HG03575 (cell line): ENCODE measurements around the gene SFTA2.
"Not testable (repeated sequence)": the region's sequence is repeated elsewhere in the genome, so short reads cannot be mapped to it uniquely, and the experiment has no call there.

Experiments
- ATAC-seq: cut with Tn5 transposase; IDR thresholded peaks from one replicate; pipeline ENCODE4 v1.9.1; 2021; ENCODE audit not compliant: unreplicated experiment, insufficient number of reproducible peaks, low FRiP score; ENCODE audit errors: extremely low read depth

SFTA2 gene

DNA sequence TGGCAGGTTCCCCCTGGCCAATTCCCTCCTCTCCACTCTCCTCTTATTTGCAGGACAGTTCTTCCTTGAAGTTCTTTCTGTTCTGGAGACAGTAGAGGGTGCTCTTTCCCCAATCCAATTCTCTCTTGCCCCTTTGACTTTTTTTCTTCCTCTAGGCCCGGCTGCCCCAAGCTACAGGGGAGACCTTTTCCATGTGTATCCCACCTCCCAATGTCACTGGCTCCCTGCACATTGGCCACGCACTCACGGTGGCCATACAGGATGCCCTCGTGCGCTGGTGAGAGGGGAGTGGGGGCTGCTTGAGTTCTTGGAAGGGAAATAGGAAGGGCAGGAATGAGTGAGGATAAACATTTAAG, 16.4 kb downstream of the SFTA2 start:
- no peak for ATAC-seq

DNA sequence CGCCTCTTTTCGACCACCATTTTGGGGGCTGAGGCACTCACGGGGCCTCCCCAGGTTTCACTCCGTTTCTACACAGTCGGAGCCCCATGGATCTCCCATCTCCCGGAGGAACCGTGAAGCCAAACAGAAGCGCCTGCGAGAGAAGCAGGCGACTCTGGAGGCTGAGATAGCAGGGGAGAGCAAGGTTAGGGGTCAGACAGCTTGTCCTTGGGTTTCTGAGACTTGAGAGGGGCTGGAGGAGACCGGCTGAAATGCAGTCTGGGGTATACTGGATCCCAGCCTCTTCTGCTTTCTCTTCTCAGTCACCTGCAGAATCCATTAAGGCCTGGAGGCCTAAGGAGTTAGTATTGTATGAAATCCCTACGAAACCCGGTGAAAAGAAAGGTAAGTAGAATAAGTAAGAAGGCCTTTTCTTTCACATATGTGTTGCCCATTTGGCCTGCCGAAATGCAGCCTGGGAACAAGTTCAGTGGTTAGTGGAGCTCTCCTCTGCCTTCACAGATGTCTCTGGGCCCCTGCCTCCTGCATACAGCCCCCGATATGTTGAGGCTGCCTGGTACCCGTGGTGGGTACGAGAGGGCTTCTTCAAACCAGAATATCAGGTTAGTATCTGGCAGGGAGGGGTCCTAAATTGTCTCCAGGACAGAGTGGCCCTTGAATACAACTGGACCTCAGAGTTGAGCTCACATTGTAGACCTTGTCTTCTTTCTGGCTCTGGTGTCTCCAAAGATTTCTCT, 16.9 kb downstream of the SFTA2 start:
- no peak for ATAC-seq

DNA sequence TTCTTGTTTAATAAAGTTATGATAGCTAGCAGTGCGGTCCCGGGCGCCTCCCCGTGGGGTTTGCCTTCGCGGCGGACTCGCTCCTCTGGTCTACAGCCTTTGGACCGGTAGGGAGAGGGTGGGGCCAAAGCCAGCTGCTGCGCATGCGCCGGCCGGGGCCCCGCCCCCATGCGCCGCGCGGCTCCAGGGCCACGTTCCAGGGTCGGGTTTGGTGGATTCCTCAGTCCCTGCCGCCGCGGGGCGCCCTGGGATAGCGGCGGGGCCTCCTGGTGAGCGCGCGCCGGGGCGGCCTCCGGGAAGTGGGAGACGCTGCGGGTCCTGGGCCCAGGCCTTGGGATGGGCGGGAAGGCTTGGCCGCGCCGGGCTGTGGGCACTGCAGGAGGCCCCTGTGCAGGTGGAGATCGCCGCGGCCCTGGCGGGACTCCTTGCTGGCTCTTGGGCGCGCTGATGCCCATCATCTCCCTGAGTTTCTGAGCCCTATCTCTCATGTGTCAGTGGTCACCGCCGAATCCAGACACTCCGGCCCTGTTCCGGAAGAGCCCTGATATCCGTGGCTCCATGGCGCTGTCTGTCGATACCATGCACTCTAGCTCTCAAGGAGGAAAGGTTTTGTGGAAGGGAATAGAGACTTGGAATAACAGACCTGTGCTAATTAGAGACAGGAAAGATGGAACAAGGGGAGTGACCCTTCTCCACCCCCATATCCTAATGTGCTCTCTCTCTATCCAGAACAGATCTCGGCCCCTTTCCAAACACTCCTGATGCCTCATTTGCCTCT, 17.7 kb downstream of the SFTA2 start, which contains the start of gene VARS2:
Gene VARS2, plus strand, starts transcription at position 163 of the 778 bp plus-strand sequence. Its CDS starts 599 bp downstream, at position 762.
- ATAC-seq: no peak

DNA sequence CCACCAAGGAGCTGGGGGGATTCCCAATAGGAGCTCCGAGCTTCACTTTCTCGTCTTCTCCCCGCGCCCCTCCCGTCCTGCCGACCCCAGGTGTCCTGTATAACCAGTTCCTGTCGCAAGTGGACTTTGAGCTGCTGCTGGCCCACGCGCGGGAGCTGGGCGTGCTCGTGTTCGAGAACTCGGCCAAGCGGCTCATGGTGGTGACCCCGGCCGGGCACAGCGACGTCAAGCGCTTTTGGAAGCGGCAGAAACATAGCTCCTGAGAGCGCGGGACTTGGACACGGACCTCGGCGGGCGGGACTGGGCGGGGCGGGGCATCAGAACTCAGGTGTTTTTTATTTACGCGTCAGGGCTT, 18.3 kb downstream of the SFTA2 start:
- no peak for ATAC-seq

DNA sequence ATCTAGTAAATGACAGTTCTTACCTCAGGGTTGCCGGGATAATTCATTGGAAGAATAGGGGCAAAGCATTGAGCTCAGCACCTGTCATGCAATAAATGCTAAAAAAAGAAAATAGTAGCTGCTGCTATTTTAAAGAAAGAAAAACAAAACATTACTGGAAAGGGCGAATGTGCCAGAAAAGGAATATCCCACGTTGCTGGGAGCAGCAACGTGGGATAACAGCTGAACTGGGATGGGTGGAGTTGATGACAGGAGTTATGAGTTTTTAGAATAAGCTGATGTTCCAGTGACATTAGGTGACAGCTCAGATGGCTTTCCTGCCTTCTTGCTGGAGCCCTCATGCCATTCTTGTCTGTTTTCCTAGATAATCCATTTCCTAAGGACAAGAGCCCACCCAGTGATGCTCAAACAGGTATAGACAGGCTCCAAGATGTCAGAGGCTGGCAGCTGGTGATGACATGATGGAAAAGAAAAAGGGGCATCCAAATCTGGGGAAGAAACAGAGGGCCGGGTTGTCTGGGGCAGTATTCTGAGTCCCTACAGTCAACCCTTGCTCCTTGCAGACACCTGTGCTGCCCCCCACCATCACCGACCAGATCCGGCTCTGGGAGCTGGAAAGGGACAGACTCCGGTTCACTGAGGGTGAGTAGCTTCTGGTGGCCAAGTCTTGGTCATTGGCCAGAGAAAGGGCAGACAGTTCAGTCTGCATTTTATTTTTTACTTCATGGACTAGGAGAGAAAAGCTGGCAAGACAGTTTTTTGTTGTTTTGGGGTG, 19.0 kb downstream of the SFTA2 start:
- no peak for ATAC-seq

DNA sequence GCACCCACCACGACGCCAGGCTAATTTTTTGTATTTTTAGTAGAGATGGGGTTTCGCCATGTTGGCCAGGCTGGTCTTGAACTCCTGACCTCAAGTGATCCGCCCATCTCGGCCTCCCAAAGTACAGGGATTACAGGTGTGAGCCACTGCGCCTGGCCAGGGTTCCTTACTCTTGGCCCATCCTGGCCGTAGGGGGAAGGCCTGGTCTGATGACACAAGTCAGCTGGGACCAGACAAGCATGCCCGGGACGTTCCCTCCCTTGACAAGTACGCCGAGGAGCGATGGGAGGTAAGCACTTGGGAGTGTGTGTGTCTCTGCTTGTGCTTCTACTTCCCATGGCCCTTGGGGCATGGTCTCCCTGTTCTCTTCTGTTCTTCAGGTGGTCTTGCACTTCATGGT, 21.5 kb downstream of the SFTA2 start:
- ATAC-seq: not testable (repeated sequence)

DNA sequence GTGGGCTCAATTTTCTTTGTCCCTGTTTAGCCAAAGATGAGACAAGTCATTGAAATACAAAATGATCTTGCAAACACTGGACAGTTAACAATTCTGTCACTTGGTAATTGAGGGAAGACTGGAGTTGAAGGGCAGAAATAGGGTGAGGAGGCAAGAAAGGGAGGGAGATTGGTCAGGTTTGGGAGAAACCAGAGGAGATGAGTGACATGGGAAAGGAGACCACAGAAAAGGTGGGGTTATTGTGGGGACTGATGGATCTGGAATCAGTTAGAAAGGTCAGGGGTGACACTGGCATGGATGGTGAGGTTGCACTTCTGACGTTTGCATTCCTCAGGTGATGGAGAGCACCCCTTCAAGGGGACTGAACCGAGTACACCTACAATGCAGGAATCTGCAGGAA, 23.3 kb downstream of the SFTA2 start:
- ATAC-seq: no peak

DNA sequence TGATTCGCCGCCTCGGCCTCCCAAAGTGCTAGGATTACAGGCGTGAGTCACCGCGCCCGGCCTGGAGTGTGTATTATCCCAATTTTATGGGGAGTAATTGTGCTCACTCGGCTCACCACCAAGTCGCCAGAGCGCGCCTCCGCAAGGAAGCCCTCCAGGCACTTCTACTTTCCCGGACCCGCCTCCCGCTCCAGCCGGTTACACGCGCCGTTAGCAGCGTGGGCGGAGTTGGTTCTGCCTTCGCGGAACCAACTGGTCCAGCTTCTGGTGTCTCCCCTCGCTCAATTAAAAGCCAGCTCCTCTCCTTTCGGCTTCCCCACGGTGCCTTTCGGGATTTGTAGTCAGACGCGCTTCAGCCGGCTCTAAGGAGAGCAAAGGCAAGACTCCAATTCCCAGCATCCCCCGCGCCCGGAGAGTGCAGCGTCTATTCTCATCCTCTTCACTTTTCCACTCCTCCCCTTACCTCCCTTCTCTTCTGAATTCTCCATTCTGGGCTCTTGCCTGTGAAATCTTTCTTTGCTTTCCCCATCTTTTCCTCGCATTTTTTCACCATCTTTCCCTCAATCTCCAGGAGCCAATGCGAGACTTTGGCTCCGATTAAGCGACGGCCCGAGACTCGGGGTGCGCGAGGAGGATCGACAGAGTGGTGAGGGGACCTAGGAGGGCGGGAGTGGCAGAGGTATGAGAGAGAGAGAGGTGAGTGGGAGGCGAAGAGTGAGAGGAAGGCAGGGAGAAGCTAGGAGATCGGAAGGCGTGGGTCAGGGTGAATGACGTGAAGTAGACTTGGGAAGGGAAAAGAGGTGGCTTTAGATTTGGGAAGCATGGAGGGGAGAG, 24.0 kb downstream of the SFTA2 start, which contains the start of gene GTF2H4:
Gene GTF2H4, plus strand, starts transcription at position 450 of the 834 bp plus-strand sequence.
- ATAC-seq: peak; percentile 81

DNA sequence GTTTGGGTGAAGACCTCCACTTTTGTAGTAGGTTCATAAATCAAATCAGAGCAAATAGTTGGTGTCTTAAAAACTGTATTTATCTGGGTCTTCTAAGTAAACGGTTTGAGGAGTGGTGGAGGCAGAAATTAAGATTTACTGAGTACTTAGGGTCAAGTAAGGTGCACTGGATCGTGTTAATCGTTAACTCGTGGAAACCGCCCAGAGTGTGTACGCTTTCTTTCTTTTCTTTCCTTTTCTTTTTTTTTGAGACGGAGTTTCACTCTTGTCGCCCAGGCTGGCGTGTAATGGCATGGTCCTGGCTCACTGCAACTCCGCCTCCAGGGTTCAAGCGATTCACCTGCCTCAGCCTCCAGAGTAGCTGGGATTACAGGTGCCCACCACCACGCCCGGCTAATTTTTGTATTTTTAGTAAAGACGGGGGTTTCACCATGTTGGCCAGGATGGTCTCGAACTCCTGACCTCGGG, 24.6 kb downstream of the SFTA2 start:
- not testable (repeated sequence) for ATAC-seq

DNA sequence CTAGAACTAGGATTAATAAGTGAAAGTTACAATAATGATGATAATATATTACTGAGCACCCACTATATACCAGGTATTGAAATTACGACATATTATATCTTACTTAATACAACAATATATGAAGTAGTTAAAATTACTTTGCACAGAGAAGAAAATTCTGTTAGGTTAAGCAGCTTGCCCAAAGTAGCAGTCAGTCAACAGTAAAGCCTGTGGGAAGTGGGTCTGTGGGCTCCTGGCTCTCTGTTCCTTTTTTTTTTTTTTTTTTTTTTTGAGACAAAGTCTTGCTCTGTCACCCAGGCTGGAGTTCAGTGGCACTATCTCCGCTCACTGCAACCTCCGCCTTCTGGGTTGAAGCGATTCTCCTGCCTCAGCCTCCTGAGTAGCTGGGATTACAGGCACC, 28.7 kb downstream of the SFTA2 start:
- no peak for ATAC-seq

DNA sequence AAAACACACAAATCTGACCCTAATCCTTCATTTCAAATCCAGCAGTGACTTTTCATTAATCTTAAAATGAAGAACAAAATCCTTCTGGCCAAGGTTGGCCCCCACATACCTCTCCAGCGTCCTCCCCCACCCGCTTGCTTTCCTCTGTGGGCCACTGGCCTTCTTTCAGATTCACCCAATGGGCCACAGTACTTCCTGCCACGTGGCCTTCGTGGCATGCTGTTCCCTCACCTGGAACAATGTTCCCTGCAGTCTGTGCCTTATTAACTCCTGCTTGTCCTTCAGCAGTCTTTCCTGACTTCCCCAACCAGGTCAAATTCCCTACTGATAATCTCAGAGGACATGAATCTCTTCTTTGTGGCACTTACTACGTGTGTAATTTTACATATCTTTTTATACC, 29.3 kb downstream of the SFTA2 start:
- no peak for ATAC-seq

DNA sequence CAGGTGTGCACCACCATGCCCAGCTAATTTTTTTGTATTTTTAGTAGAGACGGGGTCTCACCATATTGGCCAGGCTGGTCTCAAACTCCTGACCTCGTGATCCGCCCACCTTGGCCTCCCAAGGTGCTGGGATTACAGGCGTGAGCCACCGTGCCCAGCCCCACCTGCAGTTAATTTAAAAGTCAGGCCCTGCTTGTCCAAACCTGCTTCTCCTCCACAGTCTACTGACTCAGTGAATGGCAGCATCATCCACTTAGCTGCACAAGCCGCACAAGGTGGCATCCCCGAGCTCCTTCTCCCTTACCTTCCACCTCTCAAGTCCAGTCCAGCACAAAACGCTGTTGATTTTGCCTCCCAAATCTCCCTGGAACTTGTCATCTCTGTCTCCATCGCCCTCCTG, 29.8 kb downstream of the SFTA2 start:
- not testable (repeated sequence) for ATAC-seq

DNA sequence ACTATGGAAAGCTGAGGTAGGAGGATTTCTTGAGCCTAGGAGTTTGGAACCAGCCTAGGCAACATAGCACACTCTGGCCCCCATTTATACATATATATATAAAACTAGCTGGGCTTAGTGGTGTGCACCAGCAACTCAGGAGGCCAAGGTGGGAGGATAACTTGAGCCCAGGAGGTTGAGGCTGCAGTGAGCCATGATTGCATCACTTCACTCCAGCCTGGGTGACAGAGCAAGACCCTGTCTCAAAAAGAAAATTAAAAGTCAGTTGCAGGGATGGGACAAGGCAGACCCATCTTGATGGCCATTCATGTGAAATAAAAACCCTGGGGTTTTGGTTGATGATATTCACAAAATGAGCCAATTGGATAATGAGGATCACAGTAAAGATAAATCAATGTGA, 30.5 kb downstream of the SFTA2 start:
- ATAC-seq: no peak

DNA sequence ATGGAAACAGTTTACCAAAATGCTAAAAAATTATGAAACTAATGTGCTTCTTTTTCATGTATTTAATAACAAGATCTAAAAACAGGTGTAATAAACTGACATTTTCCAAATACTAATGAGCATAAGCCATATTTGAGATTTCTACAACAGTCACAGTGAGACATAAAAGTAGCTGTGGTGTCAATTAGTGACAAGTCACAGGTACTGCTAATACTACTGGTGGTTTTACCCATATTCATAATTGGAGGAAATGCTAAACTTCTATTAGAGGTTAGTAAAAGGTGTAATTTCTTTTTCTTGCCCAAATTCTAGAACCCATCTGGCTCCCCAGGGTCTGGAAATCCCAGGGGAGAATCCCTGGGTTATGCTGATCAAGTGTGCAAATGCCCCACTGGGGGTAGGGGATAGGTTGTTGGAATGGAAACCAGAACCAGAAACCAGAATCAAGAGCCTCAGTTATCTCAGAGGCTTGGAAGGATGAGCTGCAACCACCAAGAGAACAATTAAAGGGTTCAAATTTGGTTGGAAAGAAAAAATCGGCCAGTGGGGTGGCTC, 31.0 kb downstream of the SFTA2 start:
- no peak for ATAC-seq

DNA sequence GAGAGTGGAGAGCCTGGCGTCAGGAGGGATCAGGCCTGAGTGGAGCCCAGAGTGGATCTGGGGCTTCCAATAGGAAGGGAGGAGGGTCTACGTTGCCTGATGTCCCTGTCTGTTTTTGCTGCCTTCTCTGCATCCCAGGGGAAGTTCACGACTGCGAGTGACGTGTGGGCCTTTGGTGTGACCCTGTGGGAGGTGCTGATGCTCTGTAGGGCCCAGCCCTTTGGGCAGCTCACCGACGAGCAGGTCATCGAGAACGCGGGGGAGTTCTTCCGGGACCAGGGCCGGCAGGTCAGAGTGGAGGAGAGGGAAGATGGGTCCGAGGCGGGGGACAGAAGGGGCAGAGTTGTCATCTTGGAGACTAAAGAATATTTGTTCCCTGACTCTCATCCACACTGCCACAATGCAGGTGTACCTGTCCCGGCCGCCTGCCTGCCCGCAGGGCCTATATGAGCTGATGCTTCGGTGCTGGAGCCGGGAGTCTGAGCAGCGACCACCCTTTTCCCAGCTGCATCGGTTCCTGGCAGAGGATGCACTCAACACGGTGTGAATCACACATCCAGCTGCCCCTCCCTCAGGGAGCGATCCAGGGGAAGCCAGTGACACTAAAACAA, 33.1 kb downstream of the SFTA2 start:
- no peak for ATAC-seq

DNA sequence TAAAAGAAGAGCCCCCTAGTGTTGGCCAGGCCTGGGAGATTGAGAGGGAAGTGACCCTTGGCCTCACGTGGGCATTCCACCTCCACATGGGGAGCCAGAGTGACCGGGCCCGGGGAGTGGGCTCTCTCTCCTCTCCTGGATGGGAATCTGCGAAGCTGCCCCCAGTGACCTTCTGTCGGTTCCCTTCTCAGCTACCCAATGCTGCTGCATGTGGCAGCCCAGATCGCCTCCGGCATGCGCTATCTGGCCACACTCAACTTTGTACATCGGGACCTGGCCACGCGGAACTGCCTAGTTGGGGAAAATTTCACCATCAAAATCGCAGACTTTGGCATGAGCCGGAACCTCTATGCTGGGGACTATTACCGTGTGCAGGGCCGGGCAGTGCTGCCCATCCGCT, 34.1 kb downstream of the SFTA2 start:
- ATAC-seq: no peak

DNA sequence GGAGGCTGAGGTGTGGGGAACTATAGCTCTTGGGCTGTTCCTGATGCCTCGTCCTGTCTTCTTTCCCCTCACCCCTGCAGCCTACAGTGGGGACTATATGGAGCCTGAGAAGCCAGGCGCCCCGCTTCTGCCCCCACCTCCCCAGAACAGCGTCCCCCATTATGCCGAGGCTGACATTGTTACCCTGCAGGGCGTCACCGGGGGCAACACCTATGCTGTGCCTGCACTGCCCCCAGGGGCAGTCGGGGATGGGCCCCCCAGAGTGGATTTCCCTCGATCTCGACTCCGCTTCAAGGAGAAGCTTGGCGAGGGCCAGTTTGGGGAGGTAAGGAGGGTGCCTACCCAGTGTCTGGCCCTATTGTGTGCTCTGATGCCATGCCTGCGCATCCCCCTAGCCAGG, 35.4 kb downstream of the SFTA2 start:
- no peak for ATAC-seq

DNA sequence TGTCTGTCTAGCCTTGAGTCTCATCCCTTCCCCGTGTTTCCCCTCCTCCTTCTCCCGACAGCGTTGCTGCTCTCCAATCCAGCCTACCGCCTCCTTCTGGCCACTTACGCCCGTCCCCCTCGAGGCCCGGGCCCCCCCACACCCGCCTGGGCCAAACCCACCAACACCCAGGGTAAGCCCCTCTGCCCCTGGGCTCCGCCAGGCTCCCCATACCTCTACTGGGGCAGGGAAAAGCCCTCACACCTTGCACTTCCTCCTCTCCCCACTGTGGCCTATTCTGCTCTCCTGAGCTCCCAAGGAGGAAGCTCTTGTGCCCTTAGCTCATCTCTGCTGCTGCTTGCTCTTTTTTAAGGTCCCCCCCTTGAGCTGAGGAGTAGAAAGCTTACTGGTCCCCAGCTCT, 36.6 kb downstream of the SFTA2 start:
- ATAC-seq: no peak
